HCT116 (cell line): ENCODE results near the gene PAX2. TPM values are rescaled to one million over a fixed set of nuclear protein-coding genes. Genes with fewer than 3 reads are reported as not detected.

ENCODE experiments used
- ATAC-seq: fragments of 200-7000 bp; cut with Tn5 transposase; 2 replicates; pipeline ENCODE4 v1.9.1; 2020; ENCODE audit warnings: mild to moderate bottlenecking, moderate library complexity
- BruUV-seq: library from RNA; stranded (reverse); fragments of 400-500 nt; replicated peaks from 2 replicates; lab custom pipeline; 2021; lab: Mats Ljungman, UMichigan
- CTCF ChIA-PET: fragments of 300-600 bp; sonication (Branson Sonifier 250); formaldehyde crosslinking; loops from one replicate; lab custom pipeline; 2021; ENCODE audit warnings: antibody characterized with exemption; lab: Charles Lee
- POLR2A ChIA-PET: fragments of 300-600, 350-600 bp; sonication (Branson Sonifier 250); formaldehyde crosslinking; loops from one replicate; lab custom pipeline; 2021; ENCODE audit warnings: antibody characterized with exemption; lab: Charles Lee
- RAD21 ChIA-PET, 2 experiments: fragments of 300-600 bp; sonication (Branson Sonifier 250); formaldehyde crosslinking; loops; one replicate each; lab custom pipeline; 2023; ENCODE audit warnings: low total read pairs in 2 of 2; ENCODE audit not compliant: uncharacterized antibody in 2 of 2, unreplicated experiment in 2 of 2, low non-redundant PET in 1 of 2; lab: Charles Lee
- DNase-seq: peaks from one replicate; pipeline ENCODE4 v3.0.0-alpha.2; 2010; ENCODE audit warnings: low read depth, low spot score
- H2AFZ ChIP-seq: fragments of 200-600 bp; shearing (Covaris generic), sonication (generic); 2 replicates; pipeline ENCODE4 v1.6.1; 2017; ENCODE audit warnings: low read depth, mixed run types, mixed read lengths, antibody characterized with exemption, low read length; ENCODE audit not compliant: poor library complexity, severe bottlenecking
- H3K27ac ChIP-seq: 2 replicates; pipeline ENCODE4 v1.5.1; 2012; ENCODE audit warnings: low read depth, low read length
- H3K27me3 ChIP-seq: fragments of 200-600 bp; sonication (generic); 2 replicates; pipeline ENCODE4 v1.6.1; 2016; ENCODE audit warnings: mixed run types, low read length, mixed read lengths; ENCODE audit not compliant: insufficient read depth
- H3K36me3 ChIP-seq, 2 experiments: fragments of 200-500 bp in 1 of 2; fragments of 200-600 bp in 1 of 2; sonication (Bioruptor generic) in 1 of 2; sonication (generic) in 1 of 2; 2 replicates each; pipeline versions ENCODE4 v1.5.1 to v1.6.1; 2014 to 2016; ENCODE audit warnings: low read length in 2 of 2, inconsistent platforms in 1 of 2, mixed read lengths in 1 of 2, mixed run types in 1 of 2; ENCODE audit not compliant: insufficient read depth in 2 of 2, control insufficient read depth in 1 of 2
- H3K4me1 ChIP-seq, 2 experiments: fragments of 200-600 bp in 1 of 2; sonication (generic) in 1 of 2; 2 replicates each; pipeline versions ENCODE4 v1.5.1 to v1.6.1; 2012 to 2017; ENCODE audit warnings: low read length in 2 of 2, inconsistent platforms in 1 of 2, mild to moderate bottlenecking in 1 of 2, mixed read lengths in 1 of 2, mixed run types in 1 of 2, moderate library complexity in 1 of 2; ENCODE audit not compliant: insufficient read depth in 2 of 2, control insufficient read depth in 1 of 2
- H3K4me2 ChIP-seq: fragments of 200-600 bp; sonication (generic); 2 replicates; pipeline ENCODE4 v1.6.1; 2017; ENCODE audit warnings: mixed run types, low read length, mixed read lengths
- H3K4me3 ChIP-seq, 2 experiments: fragments of 200-600 bp in 1 of 2; sonication (generic) in 1 of 2; replicated peaks in 1 of 2; 2 replicates each; pipeline ENCODE4 v1.5.1; 2011 to 2016; ENCODE audit warnings: low read length in 2 of 2, control low read depth in 1 of 2, low read depth in 1 of 2, mild to moderate bottlenecking in 1 of 2, mixed read lengths in 1 of 2, mixed run types in 1 of 2
- H3K79me2 ChIP-seq: fragments of 200-600 bp; sonication (generic); 2 replicates; pipeline ENCODE4 v1.6.1; 2017; ENCODE audit warnings: mild to moderate bottlenecking, mixed run types, low read length, moderate library complexity, mixed read lengths; ENCODE audit not compliant: insufficient read depth
- H3K9ac ChIP-seq: fragments of 200-600 bp; sonication (generic); 2 replicates; pipeline ENCODE4 v1.6.1; 2016; ENCODE audit warnings: low read length, mixed read lengths
- H3K9me2 ChIP-seq: fragments of 200-600 bp; sonication (generic), shearing (Covaris generic); 2 replicates; pipeline ENCODE4 v1.6.1; 2017; ENCODE audit warnings: mixed run types, mild to moderate bottlenecking, moderate library complexity; ENCODE audit not compliant: insufficient read depth
- H3K9me3 ChIP-seq, 2 experiments: fragments of 200-500 bp in 1 of 2; fragments of 200-600 bp in 1 of 2; sonication (Bioruptor generic) in 1 of 2; sonication (generic) in 1 of 2; 2 replicates each; pipeline ENCODE4 v1.6.1; 2014 to 2017; ENCODE audit warnings: low read length in 2 of 2, mixed read lengths in 2 of 2, inconsistent platforms in 1 of 2, low read depth in 1 of 2, mild to moderate bottlenecking in 1 of 2, mixed run types in 1 of 2, moderate library complexity in 1 of 2; ENCODE audit not compliant: control insufficient read depth in 1 of 2, insufficient read depth in 1 of 2
- H4K20me1 ChIP-seq: fragments of 200-600 bp; sonication (generic), shearing (Covaris generic); 2 replicates; pipeline ENCODE4 v1.6.1; 2017; ENCODE audit warnings: mixed run types, mild to moderate bottlenecking, moderate library complexity; ENCODE audit not compliant: insufficient read depth
- CEBPB ChIP-seq: IDR thresholded peaks from 2 replicates; pipeline ENCODE4 v1.6.1; 2012; ENCODE audit warnings: low read depth
- EGR1 ChIP-seq: IDR thresholded peaks from 2 replicates; pipeline ENCODE4 v1.6.1; 2012; ENCODE audit warnings: low read depth
- FOSL1 ChIP-seq: IDR thresholded peaks from 2 replicates; pipeline ENCODE4 v1.6.1; 2012; ENCODE audit warnings: low read depth
- POLR2A ChIP-seq: IDR thresholded peaks from 2 replicates; pipeline ENCODE4 v1.7.0; 2011; ENCODE audit warnings: borderline replicate concordance; ENCODE audit not compliant: insufficient read depth, insufficient read length; ENCODE audit errors: extremely low read depth
- RAD21 ChIP-seq: IDR thresholded peaks from 2 replicates; pipeline ENCODE4 v1.6.1; 2012; ENCODE audit warnings: low read depth, mild to moderate bottlenecking
- SP1 ChIP-seq: IDR thresholded peaks from 2 replicates; pipeline ENCODE4 v1.6.1; 2012; ENCODE audit warnings: low read depth
- SRF ChIP-seq: IDR thresholded peaks from 2 replicates; pipeline ENCODE4 v1.6.1; 2012; ENCODE audit warnings: low read depth
- TCF7L2 ChIP-seq: IDR thresholded peaks from 2 replicates; pipeline ENCODE4 v1.7.0; 2011; ENCODE audit warnings: borderline replicate concordance, inconsistent platforms; ENCODE audit not compliant: insufficient read depth, insufficient read length; ENCODE audit errors: extremely low read depth
- ZNF274 ChIP-seq: fragments of 200-500 bp; sonication (Bioruptor generic); IDR thresholded peaks from 2 replicates; pipeline ENCODE4 v1.6.1; 2014; ENCODE audit warnings: mild to moderate bottlenecking, low read depth, low read length, inconsistent platforms
- intact Hi-C: fragments of 100-400 bp; cut with micrococcal nuclease; formaldehyde crosslinking; loops from 2 replicates; pipeline ENCODE4 v1.10.0; 2022
- total RNA-seq: library from RNA; stranded (reverse); gene quantifications from one replicate; pipeline ENCODE4 v1.2.1, GENCODE V29; 2021; ENCODE audit not compliant: unreplicated experiment
- TF ChIP-seq, protein P1 (sequence below), 3 experiments: fragments of 200-600 bp in 1 of 3; sonication (generic) in 1 of 3; IDR thresholded peaks in 2 of 3; conservative IDR thresholded peaks in 1 of 3; 2 replicates each; pipeline ENCODE4 v1.5.1; 2012 to 2017; ENCODE audit warnings: low read depth in 2 of 3, low read length in 2 of 3, antibody characterized with exemption in 1 of 3, borderline replicate concordance in 1 of 3, control low read depth in 1 of 3, mild to moderate bottlenecking in 1 of 3, mixed read lengths in 1 of 3, mixed run types in 1 of 3, moderate library complexity in 1 of 3; ENCODE audit not compliant: insufficient read depth in 1 of 3

The PAX2 gene
- total RNA-seq, 1 experiment from 2014 or later, result 5.0 TPM

DNA sequence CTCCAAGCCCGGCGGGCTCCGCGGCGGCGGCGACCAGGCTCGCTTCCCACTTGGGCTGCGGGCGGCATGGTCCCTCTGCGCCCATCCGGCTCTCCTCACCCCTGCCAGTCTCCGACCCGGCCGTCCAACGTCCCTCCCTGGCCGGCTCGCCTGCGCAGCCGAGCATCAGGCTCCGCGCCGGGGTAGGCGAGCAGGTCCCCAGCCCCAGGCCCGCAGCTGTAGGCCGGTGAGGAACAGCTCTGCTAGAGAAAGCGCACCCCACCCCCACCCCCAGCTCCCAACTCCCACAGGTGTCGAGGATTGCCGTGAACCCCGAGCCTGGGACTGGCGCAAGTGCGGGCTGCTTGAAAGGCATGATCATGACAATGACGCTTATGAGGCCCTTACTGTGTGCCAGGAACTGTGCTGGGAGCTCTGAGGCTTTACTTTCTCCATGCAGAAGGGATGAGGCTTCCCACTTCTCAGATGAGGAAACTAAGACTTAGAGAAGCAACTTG, 20.8 kb upstream of the PAX2 start:
- POLR2A ChIA-PET, result no interaction called here
- no peaks in the 10 kb centered on the region for H3K9me2 ChIP-seq
- DNase-seq, result no peak
- no peak overlapping the region for H3K4me2 ChIP-seq
- CTCF ChIA-PET, result no interaction called here
- no peaks in the 10 kb centered on the region for H3K36me3 ChIP-seq
- H3K27me3 ChIP-seq, result no peaks in the 10 kb centered on the region
- H3K9ac ChIP-seq, result no peak overlapping the region
- no peaks in the 10 kb centered on the region for H4K20me1 ChIP-seq
- RAD21 ChIA-PET, result no interaction called here
- ATAC-seq, result no peak
- peaks cover 11 to 16% of the 10 kb centered on the region in 2 experiments for H3K4me1 ChIP-seq
- H3K9me3 ChIP-seq, result no peaks in the 10 kb centered on the region
- TF ChIP-seq CEBPB (no peak), EGR1 (no peak), TCF7L2 (no peak)
- TF ChIP-seq, all 23 proteins: peak for 0
- BruUV-seq, result no TSS peak
- intact Hi-C loops, result loop anchor here (5.0 kb wide), 2 partner anchors 153 to 162 kb away; no protein-coding TSS in a partner anchor
- no peak overlapping the region for H3K4me3 ChIP-seq
- H3K79me2 ChIP-seq, result no peaks in the 10 kb centered on the region
- H3K27ac ChIP-seq, result no peak overlapping the region
- H2AFZ ChIP-seq, result no peak overlapping the region

DNA sequence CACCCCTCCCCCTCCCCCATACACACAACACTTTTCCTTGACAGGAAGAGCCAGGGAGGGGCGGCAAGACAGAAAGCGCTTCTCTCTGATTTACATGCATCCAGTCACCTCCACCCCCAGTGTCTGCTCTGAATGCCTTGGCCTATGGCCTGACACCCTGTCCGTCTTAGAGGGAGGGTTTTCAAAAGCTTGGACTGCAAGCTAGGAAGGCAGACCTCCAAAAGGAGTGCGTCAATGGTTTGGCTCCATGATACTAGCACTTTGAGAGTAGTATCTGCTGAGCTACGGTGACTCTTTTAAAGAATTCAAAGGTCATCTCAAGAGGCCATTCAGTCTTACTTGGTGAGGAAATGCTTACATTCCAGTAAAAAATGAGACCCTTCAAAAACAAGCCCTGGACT, 20.3 kb upstream of the PAX2 start:
- Histone ChIP-seq H3K4me3 (no peak overlapping the region), H4K20me1 (no peaks in the 10 kb centered on the region), H3K27me3 (no peaks in the 10 kb centered on the region), H3K27ac (no peak overlapping the region), H3K9ac (no peak overlapping the region), H3K4me1 (peaks cover 13 to 21% of the 10 kb centered on the region in 2 experiments), H3K36me3 (no peaks in the 10 kb centered on the region), H2AFZ (no peak overlapping the region), H3K79me2 (no peaks in the 10 kb centered on the region), H3K4me2 (no peak overlapping the region), H3K9me3 (no peaks in the 10 kb centered on the region), H3K9me2 (no peaks in the 10 kb centered on the region)
- ATAC-seq, result no peak
- ChIA-PET CTCF (no interaction called here), POLR2A (no interaction called here), RAD21 (no interaction called here)
- DNase-seq, result no peak
- intact Hi-C loops, result loop anchor here (5.0 kb wide), 2 partner anchors 152 to 163 kb away; no protein-coding TSS in a partner anchor
- TF ChIP-seq FOSL1 (no peak), TCF7L2 (no peak), POLR2A (no peak), SP1 (no peak), RAD21 (no peak), CEBPB (no peak), EGR1 (no peak), SRF (no peak), ZNF274 (no peak)
- TF ChIP-seq, protein P1, sequence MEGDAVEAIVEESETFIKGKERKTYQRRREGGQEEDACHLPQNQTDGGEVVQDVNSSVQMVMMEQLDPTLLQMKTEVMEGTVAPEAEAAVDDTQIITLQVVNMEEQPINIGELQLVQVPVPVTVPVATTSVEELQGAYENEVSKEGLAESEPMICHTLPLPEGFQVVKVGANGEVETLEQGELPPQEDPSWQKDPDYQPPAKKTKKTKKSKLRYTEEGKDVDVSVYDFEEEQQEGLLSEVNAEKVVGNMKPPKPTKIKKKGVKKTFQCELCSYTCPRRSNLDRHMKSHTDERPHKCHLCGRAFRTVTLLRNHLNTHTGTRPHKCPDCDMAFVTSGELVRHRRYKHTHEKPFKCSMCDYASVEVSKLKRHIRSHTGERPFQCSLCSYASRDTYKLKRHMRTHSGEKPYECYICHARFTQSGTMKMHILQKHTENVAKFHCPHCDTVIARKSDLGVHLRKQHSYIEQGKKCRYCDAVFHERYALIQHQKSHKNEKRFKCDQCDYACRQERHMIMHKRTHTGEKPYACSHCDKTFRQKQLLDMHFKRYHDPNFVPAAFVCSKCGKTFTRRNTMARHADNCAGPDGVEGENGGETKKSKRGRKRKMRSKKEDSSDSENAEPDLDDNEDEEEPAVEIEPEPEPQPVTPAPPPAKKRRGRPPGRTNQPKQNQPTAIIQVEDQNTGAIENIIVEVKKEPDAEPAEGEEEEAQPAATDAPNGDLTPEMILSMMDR (IDR thresholded peaks at IDR 0.05 in 2 of 3, conservative IDR thresholded peaks at IDR 0.05 in 1 of 3; ENCODE audit: borderline replicate concordance in 1 of 3, insufficient read depth in 1 of 3, low read depth in 2 of 3, low read length in 2 of 3), result no peak
- no TSS peak for BruUV-seq
